B cell (primary cell): Measurements from ENCODE around the gene PIBF1. TPM values are rescaled to one million over a fixed set of nuclear protein-coding genes. Genes with fewer than 3 reads are reported as not detected.

Experiments
- ATAC-seq: fragments of 200-7000 bp; cut with Tn5 transposase; one replicate; pipeline ENCODE4 v1.10.0; 2021; ENCODE audit warnings: low read depth, mild to moderate bottlenecking, moderate number of reproducible peaks, moderate library complexity
- CTCF ChIA-PET: fragments of 350-600 bp; sonication (Branson Sonifier 250); formaldehyde crosslinking; loops from one replicate; lab custom pipeline; 2021; ENCODE audit warnings: antibody characterized with exemption, inconsistent platforms; lab: Charles Lee
- POLR2A ChIA-PET: fragments of 350-600 bp; sonication (Branson Sonifier 250); formaldehyde crosslinking; loops from one replicate; lab custom pipeline; 2021; ENCODE audit warnings: antibody characterized with exemption; lab: Charles Lee
- DNase-seq: peaks from one replicate; pipeline ENCODE4 v3.0.0; 2013
- H2AFZ ChIP-seq: 2 replicates; pipeline ENCODE4 v1.6.1; 2012; ENCODE audit warnings: mild to moderate bottlenecking, low read depth, low read length; ENCODE audit not compliant: insufficient read depth, poor library complexity, severe bottlenecking
- H3K27ac ChIP-seq, 2 donors: 1 replicate in 1 of 2; 2 replicates in 1 of 2; pipeline ENCODE4 v1.5.1; 2012 to 2013; ENCODE audit warnings: low read length in 2 of 2, mild to moderate bottlenecking in 2 of 2, moderate library complexity in 1 of 2
- H3K27me3 ChIP-seq, 4 experiments: fragments of 200-600 bp in 1 of 4; sonication (generic) in 1 of 4; replicated peaks in 1 of 4; 1 replicate in 2 of 4; 2 replicates in 2 of 4; pipeline versions ENCODE4 v1.6.1 to v1.7.0; 2013 to 2016; ENCODE audit warnings: low read length in 3 of 4, mild to moderate bottlenecking in 2 of 4, mixed read lengths in 1 of 4, moderate library complexity in 1 of 4; ENCODE audit not compliant: insufficient read depth in 4 of 4, control insufficient read depth in 3 of 4; ENCODE audit errors: control extremely low read depth in 1 of 4
- H3K36me3 ChIP-seq, 2 experiments: replicated peaks in 1 of 2; 1 replicate in 1 of 2; 2 replicates in 1 of 2; pipeline versions ENCODE4 v1.6.1 to v1.7.1; 2013; ENCODE audit warnings: low read length in 1 of 2; ENCODE audit not compliant: insufficient read depth in 2 of 2, control insufficient read depth in 1 of 2; ENCODE audit errors: control extremely low read depth in 1 of 2, extremely low read depth in 1 of 2
- H3K4me1 ChIP-seq, 2 donors: fragments of 200-600 bp in 1 of 2; sonication (generic) in 1 of 2; 1 replicate in 1 of 2; 2 replicates in 1 of 2; pipeline versions ENCODE4 v1.5.1 to v1.6.1; 2013 to 2017; ENCODE audit warnings: low read length in 2 of 2; ENCODE audit not compliant: control insufficient read depth in 2 of 2, insufficient read depth in 2 of 2
- H3K4me2 ChIP-seq: replicated peaks from 2 replicates; pipeline ENCODE3; 2012; ENCODE audit warnings: mild to moderate bottlenecking, low read depth, low read length; ENCODE audit not compliant: poor library complexity, severe bottlenecking
- H3K4me3 ChIP-seq, 5 experiments: fragments of 200-600 bp in 1 of 5; sonication (generic) in 1 of 5; 1 replicate in 3 of 5; 2 replicates in 2 of 5; pipeline versions ENCODE4 v1.5.1 to v1.7.0; 2011 to 2016; ENCODE audit warnings: low read length in 4 of 5, mild to moderate bottlenecking in 4 of 5, low read depth in 2 of 5, control low read depth in 1 of 5, moderate library complexity in 1 of 5; ENCODE audit not compliant: insufficient read depth in 1 of 5; ENCODE audit errors: control extremely low read depth in 1 of 5, extremely low read depth in 1 of 5
- H3K79me2 ChIP-seq: fragments of 200-600 bp; sonication (generic); one replicate; pipeline ENCODE4 v1.6.0; 2016; ENCODE audit warnings: low read length; ENCODE audit not compliant: control insufficient read depth, insufficient read depth
- H3K9ac ChIP-seq: fragments of 200-600 bp; sonication (generic); 2 replicates; pipeline ENCODE4 v1.6.1; 2017; ENCODE audit warnings: mild to moderate bottlenecking, low read length, moderate library complexity
- H3K9me3 ChIP-seq, 3 donors: one replicate each; pipeline versions ENCODE4 v1.6.1 to v1.7.1; 2013; ENCODE audit warnings: low read length in 2 of 3; ENCODE audit not compliant: control insufficient read depth in 2 of 3, insufficient read depth in 1 of 3; ENCODE audit errors: control extremely low read depth in 1 of 3
- H4K20me1 ChIP-seq: 2 replicates; pipeline ENCODE4 v1.6.0; 2012; ENCODE audit warnings: mild to moderate bottlenecking, low read length; ENCODE audit not compliant: insufficient read depth, control insufficient read depth, poor library complexity, severe bottlenecking
- H3K27ac Mint-ChIP-seq: one replicate; pipeline ENCODE4 v1.8.0; 2021; ENCODE audit warnings: mixed read lengths
- H3K27me3 Mint-ChIP-seq: one replicate; pipeline ENCODE4 v1.8.0; 2021; ENCODE audit warnings: mixed read lengths
- H3K4me1 Mint-ChIP-seq: one replicate; pipeline ENCODE4 v1.8.0; 2021; ENCODE audit warnings: mixed read lengths
- H3K4me3 Mint-ChIP-seq: one replicate; pipeline ENCODE4 v1.8.0; 2021; ENCODE audit warnings: mixed read lengths
- H3K9me3 Mint-ChIP-seq: one replicate; pipeline ENCODE4 v1.8.0; 2022; ENCODE audit warnings: mixed read lengths; ENCODE audit not compliant: insufficient read depth
- EZH2 ChIP-seq: IDR thresholded peaks from 2 replicates; pipeline ENCODE4 v1.6.1; 2012; ENCODE audit warnings: borderline replicate concordance, low read depth, mild to moderate bottlenecking, moderate library complexity, low read length; ENCODE audit not compliant: insufficient read depth, poor library complexity, severe bottlenecking
- WGBS: methylation state at CpG from one replicate; pipeline ENCODE4 v1.1.5; 2013; ENCODE audit warnings: missing lambda C conversion rate; ENCODE audit not compliant: insufficient coverage; 5-methylcytosine and 5-hydroxymethylcytosine counted together
- intact Hi-C: fragments of 100-400 bp; cut with micrococcal nuclease; formaldehyde crosslinking; loops from one replicate; pipeline ENCODE4 v1.10.0; 2022
- polyA plus RNA-seq: library from polyadenylated mRNA; depleted of rRNA; stranded (reverse); fragments of >200 nt; gene quantifications from 2 replicates; pipeline ENCODE4 v1.2.3, GENCODE V29; 2012
- total RNA-seq, 2 donors: library from RNA; stranded (reverse); fragments of 120-200 nt in 1 of 2; gene quantifications; 1 replicate in 1 of 2; 2 replicates in 1 of 2; pipeline versions ENCODE4 v1.2.3 to v1.2.4, GENCODE V29; 2013 to 2022
- TF ChIP-seq, protein P1 (sequence below): fragments of 200-600 bp; IDR thresholded peaks from one replicate; pipeline ENCODE4 v1.8.0; 2022; ENCODE audit warnings: antibody characterized with exemption, mild to moderate bottlenecking

The PIBF1 gene
- total and polyA plus RNA-seq, 2 donors (not counting 1 experiment from before 2014, with no cell fraction given): 4.5 to 43.1 TPM

- intact Hi-C loops: no loop called here
- Histone ChIP-seq H3K4me3 (no peak overlapping the region), H3K36me3 (peaks cover 0 to 21% of the 10 kb centered on the region in 2 experiments), H3K79me2 (no peaks in the 10 kb centered on the region), H3K27me3 (no peaks in the 10 kb centered on the region), H3K27ac (no peak overlapping the region), H3K9ac (no peak overlapping the region), H3K9me3 (peaks cover 0 to 3% (median 0%) of the 10 kb centered on the region in 3 donors), H3K4me2 (no peak overlapping the region), H4K20me1 (no peaks in the 10 kb centered on the region), H2AFZ (no peak overlapping the region), H3K4me1 (no peaks in the 10 kb centered on the region)
- no peak for TF ChIP-seq EZH2
- TF ChIP-seq, protein P1, sequence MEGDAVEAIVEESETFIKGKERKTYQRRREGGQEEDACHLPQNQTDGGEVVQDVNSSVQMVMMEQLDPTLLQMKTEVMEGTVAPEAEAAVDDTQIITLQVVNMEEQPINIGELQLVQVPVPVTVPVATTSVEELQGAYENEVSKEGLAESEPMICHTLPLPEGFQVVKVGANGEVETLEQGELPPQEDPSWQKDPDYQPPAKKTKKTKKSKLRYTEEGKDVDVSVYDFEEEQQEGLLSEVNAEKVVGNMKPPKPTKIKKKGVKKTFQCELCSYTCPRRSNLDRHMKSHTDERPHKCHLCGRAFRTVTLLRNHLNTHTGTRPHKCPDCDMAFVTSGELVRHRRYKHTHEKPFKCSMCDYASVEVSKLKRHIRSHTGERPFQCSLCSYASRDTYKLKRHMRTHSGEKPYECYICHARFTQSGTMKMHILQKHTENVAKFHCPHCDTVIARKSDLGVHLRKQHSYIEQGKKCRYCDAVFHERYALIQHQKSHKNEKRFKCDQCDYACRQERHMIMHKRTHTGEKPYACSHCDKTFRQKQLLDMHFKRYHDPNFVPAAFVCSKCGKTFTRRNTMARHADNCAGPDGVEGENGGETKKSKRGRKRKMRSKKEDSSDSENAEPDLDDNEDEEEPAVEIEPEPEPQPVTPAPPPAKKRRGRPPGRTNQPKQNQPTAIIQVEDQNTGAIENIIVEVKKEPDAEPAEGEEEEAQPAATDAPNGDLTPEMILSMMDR: no peak
- Mint-ChIP-seq H3K4me1 (no peaks in the 10 kb centered on the region), H3K27ac (no peak overlapping the region), H3K4me3 (no peak overlapping the region), H3K27me3 (no peaks in the 10 kb centered on the region), H3K9me3 (peaks cover 9% of the 10 kb centered on the region)
- WGBS: no CpG with 5 or more reads among the region's 1 CpG
- ATAC-seq (no peak), DNase-seq (no peak)
- ChIA-PET POLR2A (no interaction called here), CTCF (no interaction called here)
Observed at GRCh38 chr13:72952529-72953141, 170.7 kb downstream of the PIBF1 start.

DNA sequence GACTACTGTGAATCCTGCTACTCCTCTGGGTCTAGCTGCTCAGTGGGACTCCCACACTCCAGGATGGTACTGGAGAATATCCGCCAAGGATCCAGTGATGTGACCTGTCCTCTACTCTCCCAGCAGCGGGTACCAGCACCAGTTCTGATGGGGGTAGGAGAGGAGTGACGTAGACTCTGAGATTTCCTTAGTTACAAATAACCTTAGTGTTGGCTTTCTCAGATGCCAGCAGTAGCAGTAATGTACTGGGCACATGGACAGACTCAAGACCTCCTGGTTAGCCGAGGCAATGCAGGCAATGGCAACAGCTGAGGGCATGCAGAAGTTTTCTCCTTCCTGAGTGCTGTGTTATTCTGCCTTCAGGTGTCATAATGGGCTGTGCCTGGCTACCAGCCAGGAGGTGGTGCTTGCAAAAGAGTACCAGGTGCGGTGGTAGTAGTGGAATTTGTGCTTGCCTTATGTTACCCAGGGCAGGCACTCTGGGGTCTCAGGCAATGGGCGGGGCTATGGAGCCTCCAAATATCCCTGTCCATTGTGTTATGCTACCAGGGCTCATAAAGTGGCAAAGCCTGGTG is 171.5 kb downstream of the PIBF1 start:
- Histone ChIP-seq H3K9ac (no peak overlapping the region), H2AFZ (no peak overlapping the region), H4K20me1 (no peaks in the 10 kb centered on the region), H3K27me3 (no peaks in the 10 kb centered on the region), H3K79me2 (no peaks in the 10 kb centered on the region), H3K4me2 (no peak overlapping the region), H3K4me1 (no peaks in the 10 kb centered on the region), H3K27ac (no peak overlapping the region), H3K36me3 (peaks cover 0 to 17% of the 10 kb centered on the region in 2 experiments), H3K9me3 (peaks cover 0 to 1% (median 0%) of the 10 kb centered on the region in 3 donors), H3K4me3 (no peak overlapping the region)
- Mint-ChIP-seq H3K27me3 (no peaks in the 10 kb centered on the region), H3K4me3 (no peak overlapping the region), H3K9me3 (peaks cover 5% of the 10 kb centered on the region), H3K27ac (no peak overlapping the region), H3K4me1 (no peaks in the 10 kb centered on the region)
- TF ChIP-seq, protein P1: no peak
- TF ChIP-seq EZH2: no peak
- 97% methylated on average over 5 of the region's 6 CpGs for WGBS
- DNase-seq (peak; percentile 3), ATAC-seq (no peak)
- intact Hi-C loops: no loop called here
- ChIA-PET CTCF (no interaction called here), POLR2A (no interaction called here)
